Measurements from ENCODE around the gene LSM4.
"Not testable (repeated sequence)": the region's sequence is repeated elsewhere in the genome, so short reads cannot be mapped to it uniquely, and the experiment has no call there.

Gene LSM4

DNA sequence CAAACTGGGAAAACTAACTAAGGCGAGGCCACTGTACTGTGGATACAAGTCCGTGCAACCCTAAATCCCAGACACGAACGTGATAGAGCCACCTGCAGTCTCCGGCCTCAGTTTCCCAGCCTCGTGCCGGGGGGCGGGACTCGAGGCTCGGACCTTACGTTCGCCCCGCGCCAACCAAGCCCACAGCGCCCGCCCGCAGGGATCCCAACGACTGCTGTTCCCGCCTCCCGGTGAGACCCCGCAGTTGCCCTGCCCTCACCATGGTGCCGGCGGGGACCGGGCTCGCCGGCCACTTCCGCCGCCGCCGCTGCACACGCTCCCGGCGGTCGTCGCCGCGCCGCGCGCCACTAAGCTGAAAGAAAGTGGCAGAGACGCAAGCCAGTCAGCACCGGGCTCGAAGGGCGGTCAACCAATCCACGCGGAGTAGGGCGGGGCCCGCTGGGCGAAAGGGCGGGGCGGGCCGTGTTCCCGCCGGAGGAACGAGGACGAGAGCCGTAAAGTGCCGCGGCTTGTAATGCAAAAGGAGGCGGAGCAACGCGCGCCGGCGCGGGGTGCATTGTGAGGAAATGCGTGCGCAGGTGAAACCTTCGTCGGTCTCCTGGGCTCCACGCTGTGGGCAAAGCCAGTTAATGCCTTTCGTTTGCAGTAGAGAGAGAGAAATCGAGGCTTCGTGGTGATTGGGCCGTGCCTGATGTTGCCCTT, at the start of gene LSM4:
LSM4 (minus strand) TSS at position 318 of the 702 bp plus-strand sequence; CDS start at position 262, 56 bp downstream.
- TF ChIP-seq, protein P1, sequence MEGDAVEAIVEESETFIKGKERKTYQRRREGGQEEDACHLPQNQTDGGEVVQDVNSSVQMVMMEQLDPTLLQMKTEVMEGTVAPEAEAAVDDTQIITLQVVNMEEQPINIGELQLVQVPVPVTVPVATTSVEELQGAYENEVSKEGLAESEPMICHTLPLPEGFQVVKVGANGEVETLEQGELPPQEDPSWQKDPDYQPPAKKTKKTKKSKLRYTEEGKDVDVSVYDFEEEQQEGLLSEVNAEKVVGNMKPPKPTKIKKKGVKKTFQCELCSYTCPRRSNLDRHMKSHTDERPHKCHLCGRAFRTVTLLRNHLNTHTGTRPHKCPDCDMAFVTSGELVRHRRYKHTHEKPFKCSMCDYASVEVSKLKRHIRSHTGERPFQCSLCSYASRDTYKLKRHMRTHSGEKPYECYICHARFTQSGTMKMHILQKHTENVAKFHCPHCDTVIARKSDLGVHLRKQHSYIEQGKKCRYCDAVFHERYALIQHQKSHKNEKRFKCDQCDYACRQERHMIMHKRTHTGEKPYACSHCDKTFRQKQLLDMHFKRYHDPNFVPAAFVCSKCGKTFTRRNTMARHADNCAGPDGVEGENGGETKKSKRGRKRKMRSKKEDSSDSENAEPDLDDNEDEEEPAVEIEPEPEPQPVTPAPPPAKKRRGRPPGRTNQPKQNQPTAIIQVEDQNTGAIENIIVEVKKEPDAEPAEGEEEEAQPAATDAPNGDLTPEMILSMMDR (IDR thresholded peaks at IDR 0.05; ENCODE audit: extremely low read depth, insufficient read depth, missing control alignments) = peak; percentile 61
- in situ Hi-C loops (cut with MboI; ENCODE audit: low pct_unique_long_range_greater_than_20kb, low sequenced_read_pairs, unreplicated experiment) = loop anchor here (5.0 kb wide), 1 partner anchor 46 kb away; no protein-coding TSS in a partner anchor
- peak; percentile 99 for DNase-seq (ENCODE audit: low spot score)

DNA sequence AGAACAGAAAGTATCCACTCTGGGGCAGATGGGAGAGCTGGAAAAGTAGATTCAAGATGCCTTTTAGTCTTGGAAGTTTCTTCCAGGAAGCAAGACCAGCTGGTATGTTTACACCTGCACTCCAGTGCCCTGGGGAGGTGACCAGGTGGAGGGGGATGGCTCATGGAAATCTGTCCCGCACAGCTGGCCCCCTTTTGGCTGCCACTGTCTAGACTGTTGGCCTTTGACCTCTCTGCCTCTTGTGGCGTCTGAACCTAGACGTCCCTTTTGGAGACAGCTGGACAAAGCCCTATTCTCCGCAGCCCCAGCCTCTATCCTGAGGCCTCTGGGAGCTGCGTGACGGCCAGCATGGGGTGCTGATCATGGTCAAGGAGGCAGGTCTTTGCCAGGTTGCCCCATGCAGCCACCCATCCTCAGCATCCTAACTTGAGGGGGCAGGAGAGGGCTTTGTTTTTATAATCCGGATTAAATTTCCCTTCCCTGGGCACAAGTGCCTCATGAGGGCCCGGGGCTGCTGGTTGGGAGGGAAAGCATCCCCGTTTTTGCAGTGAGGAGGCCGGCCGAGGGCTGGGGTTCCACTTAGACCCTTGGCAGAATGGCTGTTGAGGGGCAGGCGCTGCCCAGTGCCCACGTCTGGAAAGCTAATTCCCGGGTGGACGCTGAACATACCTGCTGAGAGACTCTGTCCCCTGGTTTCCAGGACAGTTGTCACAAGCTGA, 45.8 kb upstream of the LSM4 start:
- in situ Hi-C loops (cut with MboI; ENCODE audit: low pct_unique_long_range_greater_than_20kb, low sequenced_read_pairs, unreplicated experiment) = no loop called here
- TF ChIP-seq, protein P1 (IDR thresholded peaks at IDR 0.05; ENCODE audit: extremely low read depth, insufficient read depth, missing control alignments) = no peak
- no peak for DNase-seq (ENCODE audit: low spot score)

DNA sequence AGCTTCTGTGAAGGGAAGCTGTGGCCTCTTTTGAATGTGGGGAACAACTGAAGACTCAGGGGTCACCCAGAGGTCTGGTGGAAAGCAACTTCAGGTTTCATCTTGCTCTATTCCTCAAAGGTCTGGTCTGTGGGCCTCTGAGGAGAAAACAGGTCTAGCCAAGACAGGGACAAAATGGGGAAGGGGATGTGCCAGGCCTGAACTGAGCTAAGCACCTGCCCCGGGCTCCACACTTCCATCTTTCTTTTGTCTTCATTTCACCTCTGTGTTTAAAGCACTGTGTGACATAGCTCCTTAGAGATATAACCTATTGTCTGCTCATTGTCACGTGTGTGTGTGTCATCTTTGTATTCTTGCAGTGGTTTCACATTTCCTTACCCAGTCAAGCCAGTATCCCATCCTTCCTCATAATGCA, 43.2 kb upstream of the LSM4 start:
- TF ChIP-seq, protein P1 (IDR thresholded peaks at IDR 0.05; ENCODE audit: extremely low read depth, insufficient read depth, missing control alignments) = no peak

DNA sequence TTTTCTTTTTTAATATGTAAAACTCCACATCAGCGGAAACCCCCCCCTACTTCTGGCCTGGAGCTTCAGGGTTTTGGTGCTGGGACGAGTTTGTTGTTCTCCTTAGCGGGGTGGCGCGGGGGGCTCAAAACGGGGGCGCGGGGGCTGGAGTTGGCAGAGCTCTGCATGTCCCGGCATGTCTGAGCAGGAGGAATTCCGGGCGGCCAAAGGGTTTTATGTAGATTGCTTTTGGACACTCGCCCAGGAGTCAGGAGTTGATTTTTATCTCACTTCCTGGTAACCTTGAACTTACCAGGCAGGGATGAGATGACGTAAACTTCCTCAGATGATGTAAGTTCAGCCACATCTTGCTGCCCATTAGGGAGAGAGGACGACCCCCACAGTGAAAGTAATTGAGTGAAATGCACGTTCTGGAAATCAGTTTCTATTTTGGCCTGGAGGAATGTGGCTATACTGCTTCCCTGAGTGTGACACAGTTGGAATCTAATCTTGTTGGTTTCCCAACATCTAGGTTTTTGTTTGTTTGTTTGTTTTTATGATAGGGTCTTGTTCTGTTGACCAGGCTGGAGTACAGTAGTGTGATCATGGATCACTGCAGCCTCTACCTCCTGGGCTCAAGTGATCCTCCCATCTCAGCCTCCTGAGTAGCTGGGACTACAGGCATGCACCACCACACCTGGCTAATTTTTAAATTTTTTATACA, 42.1 kb upstream of the LSM4 start:
- in situ Hi-C loops (cut with MboI; ENCODE audit: low pct_unique_long_range_greater_than_20kb, low sequenced_read_pairs, unreplicated experiment) = no loop called here
- TF ChIP-seq, protein P1 (IDR thresholded peaks at IDR 0.05; ENCODE audit: extremely low read depth, insufficient read depth, missing control alignments) = no peak
- no peak for DNase-seq (ENCODE audit: low spot score)

More for the DNA sequence above, 43.2 kb upstream of the LSM4 start:
- in situ Hi-C loops (cut with MboI; ENCODE audit: low pct_unique_long_range_greater_than_20kb, low sequenced_read_pairs, unreplicated experiment) = no loop called here
- no peak for DNase-seq (ENCODE audit: low spot score)

DNA sequence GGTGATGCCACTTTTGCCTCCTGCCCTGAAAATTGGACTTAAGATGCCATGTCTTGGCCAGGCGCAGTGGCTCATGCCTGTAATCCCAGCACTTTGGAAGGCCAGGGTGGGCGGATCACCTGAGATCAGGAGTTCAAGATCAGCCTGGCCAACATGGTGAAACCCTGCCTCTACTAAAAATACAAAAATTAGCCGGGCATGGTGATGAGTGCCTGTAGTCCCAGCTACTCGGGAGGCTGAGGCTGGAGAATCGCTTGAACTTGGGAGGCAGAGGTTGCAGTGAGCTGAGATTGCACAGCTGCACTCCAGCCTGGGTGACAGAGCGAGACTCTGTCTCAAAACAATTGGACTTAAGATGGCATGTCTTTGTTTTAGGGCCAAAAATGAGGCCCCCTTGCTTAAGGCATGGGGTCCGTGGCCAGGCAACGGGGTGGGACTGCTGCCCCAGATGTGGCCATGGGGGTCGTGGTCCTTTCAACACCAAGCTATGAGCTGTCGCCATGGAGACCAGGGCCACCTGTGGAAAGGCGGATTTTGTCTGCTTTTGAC, 41.5 kb upstream of the LSM4 start:
- in situ Hi-C loops (cut with MboI; ENCODE audit: low pct_unique_long_range_greater_than_20kb, low sequenced_read_pairs, unreplicated experiment); DNase-seq (ENCODE audit: low spot score): not testable (repeated sequence)

DNA sequence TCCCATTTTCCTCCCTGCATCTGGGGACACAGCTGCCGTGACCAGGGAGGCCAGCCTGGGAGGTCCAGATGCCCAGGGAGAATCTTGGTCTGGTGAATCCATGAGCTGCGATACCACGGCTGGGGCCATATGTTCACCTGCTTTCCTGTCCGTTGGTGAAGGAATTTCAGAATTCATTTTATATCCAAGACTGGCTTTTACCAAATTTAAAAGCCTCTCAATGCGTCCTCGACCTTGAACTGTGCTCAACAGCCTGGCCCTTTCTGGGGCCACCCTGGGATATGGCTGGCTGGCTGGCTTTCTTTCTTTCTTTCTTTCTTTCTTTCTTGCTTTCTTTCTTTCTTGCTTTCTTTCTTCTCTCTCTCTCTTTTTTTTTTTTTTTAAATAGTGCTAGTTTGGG, 40.9 kb upstream of the LSM4 start:
- in situ Hi-C loops (cut with MboI; ENCODE audit: low pct_unique_long_range_greater_than_20kb, low sequenced_read_pairs, unreplicated experiment) = no loop called here
- TF ChIP-seq, protein P1 (IDR thresholded peaks at IDR 0.05; ENCODE audit: extremely low read depth, insufficient read depth, missing control alignments) = no peak
- DNase-seq (ENCODE audit: low spot score) = no peak

All from GM13977 (cell line).